Measurements from ENCODE around the gene F2RL3. TPM values are rescaled to one million over a fixed set of nuclear protein-coding genes. Genes with fewer than 3 reads are reported as not detected.

Gene F2RL3
- total RNA-seq, 6 experiments from 2014 or later, result 0.07 to 0.62 (median 0.28) TPM

DNA sequence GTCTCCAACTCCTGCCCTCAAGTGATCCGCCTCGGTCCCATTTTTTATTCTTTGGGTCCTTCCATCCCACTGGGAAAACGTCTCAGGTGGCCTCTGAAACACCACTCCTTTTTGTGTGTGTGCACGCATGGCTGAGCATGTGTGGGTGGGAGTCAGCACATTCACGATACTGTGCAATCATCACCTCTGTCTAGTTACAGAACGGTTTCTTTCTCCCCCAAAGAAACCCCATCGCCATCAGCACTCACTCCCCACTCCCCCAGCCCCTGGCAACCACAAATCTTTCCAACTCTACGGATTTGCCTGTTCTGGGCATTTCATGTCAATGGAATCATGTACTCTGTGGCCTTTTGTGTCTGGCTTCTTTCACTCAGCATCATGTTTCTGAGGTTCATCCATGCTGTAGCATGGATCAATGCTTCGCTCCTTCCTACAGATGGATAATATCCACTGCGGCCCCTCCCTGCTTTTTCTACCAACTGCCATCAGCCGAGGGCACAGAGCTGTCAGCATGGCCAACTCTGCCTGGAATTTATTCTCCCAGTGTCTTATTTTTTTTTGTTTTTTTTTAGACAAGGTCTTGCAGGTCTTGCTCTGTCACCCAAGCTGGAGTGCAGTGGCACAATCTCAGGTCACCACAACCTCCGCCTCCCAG, 9.7 kb downstream of the F2RL3 start:
- no peak for DNase-seq
- H3K27me3 ChIP-seq, result peaks cover 0 to 7% of the 10 kb centered on the region in 2 donors
- no peak for ATAC-seq
- no peak for TF ChIP-seq POLR2A (IDR thresholded peaks at IDR 0.05)
- TF ChIP-seq, protein P1, sequence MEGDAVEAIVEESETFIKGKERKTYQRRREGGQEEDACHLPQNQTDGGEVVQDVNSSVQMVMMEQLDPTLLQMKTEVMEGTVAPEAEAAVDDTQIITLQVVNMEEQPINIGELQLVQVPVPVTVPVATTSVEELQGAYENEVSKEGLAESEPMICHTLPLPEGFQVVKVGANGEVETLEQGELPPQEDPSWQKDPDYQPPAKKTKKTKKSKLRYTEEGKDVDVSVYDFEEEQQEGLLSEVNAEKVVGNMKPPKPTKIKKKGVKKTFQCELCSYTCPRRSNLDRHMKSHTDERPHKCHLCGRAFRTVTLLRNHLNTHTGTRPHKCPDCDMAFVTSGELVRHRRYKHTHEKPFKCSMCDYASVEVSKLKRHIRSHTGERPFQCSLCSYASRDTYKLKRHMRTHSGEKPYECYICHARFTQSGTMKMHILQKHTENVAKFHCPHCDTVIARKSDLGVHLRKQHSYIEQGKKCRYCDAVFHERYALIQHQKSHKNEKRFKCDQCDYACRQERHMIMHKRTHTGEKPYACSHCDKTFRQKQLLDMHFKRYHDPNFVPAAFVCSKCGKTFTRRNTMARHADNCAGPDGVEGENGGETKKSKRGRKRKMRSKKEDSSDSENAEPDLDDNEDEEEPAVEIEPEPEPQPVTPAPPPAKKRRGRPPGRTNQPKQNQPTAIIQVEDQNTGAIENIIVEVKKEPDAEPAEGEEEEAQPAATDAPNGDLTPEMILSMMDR (IDR thresholded peaks at IDR 0.05), result no peak
- 85% methylated on average over 12 of the region's 12 CpGs for WGBS (ENCODE audit: insufficient coverage, low coverage, low lambda C conversion rate, missing lambda C conversion rate)
- intact Hi-C loops (cut with DNase I), result no loop called here
- H3K4me3 ChIP-seq, result no peak overlapping the region
- H3K9me3 ChIP-seq, result no peaks in the 10 kb centered on the region
- no peaks in the 10 kb centered on the region for H3K36me3 ChIP-seq
- H3K27ac ChIP-seq, result no peak overlapping the region
- H3K4me1 ChIP-seq, result peaks cover 0 to 7% (median 0%) of the 10 kb centered on the region in 4 donors

DNA sequence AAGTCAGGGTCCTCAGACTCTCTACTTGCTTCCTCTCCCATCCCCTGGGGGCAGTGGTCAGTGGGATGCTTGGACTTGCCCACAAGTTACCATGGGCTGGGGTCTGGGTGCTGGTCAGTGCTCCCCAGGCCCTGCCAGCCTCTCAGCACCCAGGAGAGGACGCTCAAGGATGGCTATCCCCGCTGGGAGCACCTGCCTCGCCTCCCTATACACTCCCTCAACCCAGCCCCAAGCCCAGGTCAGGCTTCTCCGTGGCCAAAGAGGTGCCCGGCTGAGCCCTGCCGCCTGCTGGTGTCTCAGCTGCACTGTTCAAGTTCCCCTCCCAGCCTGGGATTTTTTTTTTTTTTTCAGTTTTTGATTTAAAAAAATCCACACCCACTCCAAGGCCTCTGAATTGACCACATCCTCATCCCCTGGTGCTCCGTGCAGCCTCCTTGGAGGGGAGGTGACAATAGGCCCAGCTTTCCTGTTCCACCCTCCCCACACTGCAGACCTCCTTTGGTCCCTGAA, 10.8 kb downstream of the F2RL3 start:
- intact Hi-C loops (cut with DNase I), result no loop called here
- peak; percentile 8 to 31 (median 19) for ATAC-seq

DNA sequence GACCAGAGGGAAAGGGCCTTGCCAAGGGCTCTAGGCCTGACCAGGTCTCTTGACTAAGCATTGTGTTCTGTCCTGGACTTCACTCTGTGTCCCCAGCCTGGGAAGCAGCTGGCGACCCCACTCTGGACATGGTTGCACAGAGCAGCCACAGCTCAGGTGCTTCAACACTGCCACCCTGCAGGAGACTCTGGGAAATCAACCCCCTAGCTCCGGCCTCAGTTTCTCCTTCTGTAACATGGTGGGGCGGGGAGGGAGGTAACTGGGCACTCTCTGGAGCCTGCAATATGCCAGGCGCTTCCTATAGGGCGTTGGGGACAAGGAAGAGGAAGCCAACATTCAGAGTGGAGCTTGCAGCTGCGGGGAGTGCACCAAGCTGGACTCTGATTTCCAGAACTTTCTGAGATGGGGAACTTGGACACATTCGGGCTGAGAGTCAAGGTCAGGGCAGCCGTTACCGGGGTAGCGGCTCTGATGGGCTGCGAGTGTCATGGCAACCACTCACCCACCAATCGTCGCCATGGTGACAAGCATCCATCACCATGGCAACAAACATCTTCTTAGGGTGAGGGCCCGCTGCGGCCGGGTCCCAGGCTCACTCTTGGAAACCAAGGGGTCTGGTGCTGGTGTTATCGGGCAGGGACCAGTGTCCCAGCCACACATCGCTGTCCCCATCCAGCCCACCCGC, 12.8 kb downstream of the F2RL3 start:
- WGBS (ENCODE audit: insufficient coverage, low coverage, low lambda C conversion rate, missing lambda C conversion rate), result 74% methylated on average over 8 of the region's 19 CpGs
- ATAC-seq, result no peak
- Histone ChIP-seq H3K9me3 (no peaks in the 10 kb centered on the region), H3K27me3 (peaks cover 0 to under 1% of the 10 kb centered on the region in 2 donors), H3K36me3 (no peaks in the 10 kb centered on the region), H3K27ac (no peak overlapping the region), H3K4me3 (no peak overlapping the region), H3K4me1 (peaks cover 0 to 1% (median 0%) of the 10 kb centered on the region in 4 donors)
- no peak for DNase-seq
- no peak for TF ChIP-seq POLR2A (IDR thresholded peaks at IDR 0.05)
- TF ChIP-seq, protein P1 (IDR thresholded peaks at IDR 0.05), result no peak
- intact Hi-C loops (cut with DNase I), result no loop called here

More for the DNA sequence above, 10.8 kb downstream of the F2RL3 start:
- Histone ChIP-seq H3K36me3 (no peaks in the 10 kb centered on the region), H3K9me3 (no peaks in the 10 kb centered on the region), H3K27ac (no peak overlapping the region), H3K4me3 (no peak overlapping the region), H3K27me3 (peaks cover 0 to 7% of the 10 kb centered on the region in 2 donors), H3K4me1 (peaks cover 0 to 7% (median 0%) of the 10 kb centered on the region in 4 donors)
- TF ChIP-seq, protein P1 (IDR thresholded peaks at IDR 0.05), result peak; percentile 33 to 47 (median 44)
- TF ChIP-seq POLR2A (IDR thresholded peaks at IDR 0.05), result no peak
- WGBS (ENCODE audit: insufficient coverage, low coverage, low lambda C conversion rate, missing lambda C conversion rate), result 24% methylated on average over 4 of the region's 7 CpGs
- peak in 1 of 3 donors; percentile 51 for DNase-seq

DNA sequence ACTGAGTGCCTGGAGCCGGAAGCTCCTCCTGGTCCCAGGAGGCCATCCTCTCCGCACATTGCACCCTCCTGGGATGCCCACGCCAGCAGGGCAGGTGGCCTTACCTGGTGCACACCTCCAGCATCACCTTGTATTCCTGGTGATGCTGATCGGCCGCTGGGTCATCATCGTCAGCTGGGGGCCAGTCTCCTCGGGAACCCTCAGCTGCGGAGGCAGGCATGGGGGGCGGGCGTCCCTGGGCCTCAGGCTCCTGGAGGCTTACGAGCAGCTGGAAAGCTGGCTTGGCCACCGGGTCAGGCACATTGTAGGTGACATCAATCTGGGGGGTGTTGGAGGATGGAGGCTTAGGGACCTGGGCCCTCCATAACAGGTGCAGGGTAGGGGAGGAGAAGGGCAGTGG, 13.7 kb downstream of the F2RL3 start:
- no peaks in the 10 kb centered on the region for H3K36me3 ChIP-seq
- no peaks in the 10 kb centered on the region for H3K4me1 ChIP-seq
- TF ChIP-seq, protein P1 (IDR thresholded peaks at IDR 0.05), result no peak
- no peak for TF ChIP-seq POLR2A (IDR thresholded peaks at IDR 0.05)
- no peak overlapping the region for H3K27ac ChIP-seq
- H3K4me3 ChIP-seq, result no peak overlapping the region
- H3K27me3 ChIP-seq, result no peaks in the 10 kb centered on the region
- no peak for DNase-seq
- H3K9me3 ChIP-seq, result no peaks in the 10 kb centered on the region
- ATAC-seq, result no peak
- 100% methylated on average over 1 of the region's 12 CpGs for WGBS (ENCODE audit: insufficient coverage, low coverage, low lambda C conversion rate, missing lambda C conversion rate)
- intact Hi-C loops (cut with DNase I), result no loop called here
